Measurements from ENCODE around the gene PAOX.

- TF ChIP-seq CTCF (IDR thresholded peaks at IDR 0.05) (no peak), EZH2 (IDR thresholded peaks at IDR 0.05; ENCODE audit: borderline replicate concordance, insufficient read depth, low read depth, low read length, poor library complexity, severe bottlenecking) (no peak)
These were observed 21.8 kb downstream of the PAOX start for GRCh38 chr10:133400624-133401424.
